NCI-H2196 treated with DMSO at 0.1 percent for 48 hours (cell line): ENCODE data around the gene GRIK5.

ENCODE experiments used
- DNase-seq: peaks from one replicate; lab custom pipeline; 2025; ENCODE audit not compliant: unreplicated experiment; lab: John Stamatoyannopoulos, UW

Gene GRIK5

GRCh38 chr19:42096255-42096837 lies 26.3 kb upstream of the GRIK5 start:
- DNase-seq, result no peak

DNA sequence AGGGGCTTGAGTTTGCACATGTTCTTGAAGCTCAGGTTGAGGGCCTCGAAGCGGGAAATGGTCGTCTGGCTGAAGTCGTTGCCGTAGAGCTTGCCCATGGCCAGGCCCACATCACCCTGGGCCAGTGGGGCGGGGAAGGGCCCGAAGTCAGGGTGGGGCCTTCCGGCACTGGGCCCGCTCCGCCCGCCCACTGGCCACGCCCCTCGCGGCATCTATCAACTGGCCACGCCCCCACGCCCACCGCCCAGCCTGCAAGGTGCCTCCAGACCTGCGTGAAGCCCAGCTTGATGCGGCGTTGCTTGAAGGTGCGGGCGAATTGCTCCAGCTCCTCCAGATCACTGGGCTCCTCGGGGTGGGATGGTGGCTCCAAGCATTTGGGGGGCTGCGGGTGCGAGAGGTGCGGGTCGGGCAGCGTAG lies 25.8 kb upstream of the GRIK5 start:
- no peak for DNase-seq

DNA sequence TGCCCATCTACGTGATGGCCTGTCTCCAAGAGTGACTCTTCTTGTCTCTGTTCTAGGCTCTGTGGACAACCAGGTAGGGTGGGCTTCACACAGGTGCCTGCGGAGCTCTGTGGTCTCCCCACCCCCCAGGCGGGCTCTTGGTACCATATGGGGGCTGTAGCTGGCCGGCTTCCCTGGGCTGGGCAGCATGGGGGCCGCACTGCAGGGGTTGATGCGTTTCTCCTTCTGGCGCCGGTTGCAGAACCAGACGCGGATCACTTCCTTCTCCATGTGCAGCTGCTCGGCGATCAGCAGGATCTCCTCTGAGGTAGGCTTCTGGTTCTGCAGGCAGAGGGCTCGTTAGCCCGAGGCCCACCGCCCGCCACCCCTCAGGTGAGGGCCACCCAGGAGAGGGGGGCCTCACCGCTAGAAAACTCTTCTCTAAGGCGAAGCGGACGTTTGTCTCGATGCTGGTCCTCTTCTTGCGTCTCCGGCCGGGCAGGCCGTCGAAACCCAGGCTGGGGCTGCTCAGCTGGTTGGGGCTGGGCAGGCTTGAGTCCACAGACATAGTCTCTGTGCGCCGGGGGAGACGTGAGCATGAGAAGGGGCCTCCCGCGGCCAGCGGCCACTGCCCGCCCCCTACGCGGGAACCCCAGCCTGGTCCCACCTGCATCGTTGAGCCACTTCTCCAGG lies 25.3 kb upstream of the GRIK5 start:
- DNase-seq, result no peak

DNA sequence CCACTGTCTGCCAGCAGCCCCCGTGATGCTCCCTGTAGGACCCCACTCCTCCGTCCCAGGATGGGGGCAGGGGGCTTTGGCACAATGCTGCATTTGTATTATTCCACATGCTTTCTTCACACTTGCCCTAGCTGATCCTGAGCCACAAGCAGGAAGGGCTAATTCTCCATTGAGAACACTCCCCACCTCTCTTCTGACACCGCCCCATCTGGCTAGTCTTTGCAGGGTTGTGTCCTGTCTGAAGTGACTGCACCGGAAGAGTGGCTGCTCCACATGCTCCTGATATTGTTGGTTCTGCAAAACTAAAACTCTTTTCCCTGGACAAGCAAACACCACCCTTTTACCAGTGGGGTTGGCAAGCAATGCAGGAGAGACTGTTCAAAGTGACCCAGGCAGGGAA lies 23.9 kb upstream of the GRIK5 start:
- DNase-seq, result no peak

DNA sequence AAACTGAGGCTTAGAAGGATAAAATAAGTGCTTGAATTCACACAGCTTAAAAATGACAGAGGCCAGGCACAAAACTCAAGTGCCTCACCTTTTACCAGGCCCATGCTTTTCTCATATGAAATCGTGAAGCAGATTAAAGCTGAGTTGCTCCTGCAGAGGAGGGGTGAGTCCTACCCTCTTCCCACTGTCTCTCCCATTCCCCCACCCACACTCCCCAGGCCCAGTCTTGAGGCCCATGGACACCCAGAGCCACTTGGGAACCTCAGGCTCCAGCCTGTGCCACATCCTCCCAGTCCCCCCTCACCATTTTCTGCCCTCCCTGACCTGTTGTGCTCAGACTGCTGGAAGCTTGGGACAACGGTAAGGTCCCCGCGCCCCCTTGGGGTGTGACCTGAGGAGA lies 23.5 kb upstream of the GRIK5 start:
- no peak for DNase-seq

GRCh38 chr19:42092350-42092749 lies 22.3 kb upstream of the GRIK5 start:
- peak; percentile 32 for DNase-seq

DNA sequence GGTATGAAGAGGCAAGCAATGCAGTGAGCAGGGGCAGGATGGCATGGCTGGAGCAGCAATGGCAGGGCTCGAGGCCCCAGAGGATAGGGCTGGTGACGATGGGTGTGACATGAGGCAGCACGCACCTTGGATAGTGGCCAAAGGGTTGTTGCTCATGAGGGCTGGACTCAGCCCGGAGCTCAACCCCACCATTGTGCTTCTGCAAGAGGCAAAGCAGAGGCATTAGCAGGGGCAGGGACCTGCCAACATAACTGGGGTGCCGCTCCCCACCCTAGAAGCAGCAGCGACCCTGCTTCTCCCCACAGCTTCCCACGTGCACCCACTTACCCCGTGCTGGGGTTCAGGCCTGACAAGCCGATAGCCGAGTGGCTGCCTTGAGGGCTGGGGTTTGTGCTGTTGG lies 21.7 kb upstream of the GRIK5 start:
- DNase-seq, result no peak

DNA sequence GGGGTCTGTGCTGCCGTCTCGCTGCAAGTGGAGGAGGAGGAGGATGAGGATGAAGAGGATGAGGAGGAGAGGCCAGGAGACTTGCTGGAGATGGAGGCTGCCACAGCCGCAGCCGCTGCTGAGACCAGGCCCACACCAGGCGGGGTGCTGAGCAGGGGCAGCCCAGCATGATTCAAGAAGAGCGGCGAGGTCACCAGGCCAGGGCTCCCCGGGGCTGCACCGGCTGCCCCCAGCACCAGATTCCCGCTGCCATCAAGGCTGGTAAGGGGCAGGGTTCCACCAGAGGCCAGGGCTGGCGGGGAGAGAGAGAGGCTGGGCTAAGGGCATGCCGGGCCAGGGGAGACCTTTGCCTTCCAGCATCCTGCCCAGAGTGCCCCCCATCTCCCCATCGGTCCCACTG lies 21.3 kb upstream of the GRIK5 start:
- DNase-seq, result no peak

GRCh38 chr19:42090672-42091071 lies 20.7 kb upstream of the GRIK5 start:
- DNase-seq, result no peak

GRCh38 chr19:42089772-42090171 lies 19.8 kb upstream of the GRIK5 start:
- no peak for DNase-seq

DNA sequence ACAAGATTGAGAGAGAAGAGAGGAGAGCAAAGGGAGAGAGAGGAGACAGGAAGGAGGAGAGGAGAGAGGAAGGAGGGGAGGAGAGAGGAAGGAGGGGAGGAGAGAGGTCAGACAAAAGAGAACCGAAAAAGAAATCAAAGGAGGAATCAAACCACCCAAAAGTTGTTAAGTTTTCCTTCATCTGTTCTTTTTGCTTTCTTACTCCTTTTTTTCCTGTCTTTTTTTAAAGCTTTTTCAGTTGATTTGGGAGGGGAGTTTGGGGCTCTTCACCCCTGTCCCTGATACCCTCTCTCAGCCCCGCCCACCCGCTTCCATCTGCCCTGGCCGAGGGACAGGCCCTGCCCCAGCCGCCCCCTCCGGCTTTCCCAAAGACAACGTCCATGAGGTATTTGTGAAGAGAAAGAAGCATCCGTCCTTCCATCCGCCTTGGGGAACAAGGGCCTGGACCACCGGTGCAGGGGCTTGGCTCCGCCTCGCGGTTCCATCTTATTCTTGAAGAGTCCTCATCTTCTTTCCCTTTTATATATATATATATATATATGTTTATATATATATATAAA lies 19.3 kb upstream of the GRIK5 start:
- DNase-seq, result no peak

- no peak for DNase-seq
Measured at GRCh38 chr19:42088471-42089190, 18.6 kb upstream of the GRIK5 start.

GRCh38 chr19:42086770-42087550 lies 17.0 kb upstream of the GRIK5 start:
- DNase-seq, result no peak

DNA sequence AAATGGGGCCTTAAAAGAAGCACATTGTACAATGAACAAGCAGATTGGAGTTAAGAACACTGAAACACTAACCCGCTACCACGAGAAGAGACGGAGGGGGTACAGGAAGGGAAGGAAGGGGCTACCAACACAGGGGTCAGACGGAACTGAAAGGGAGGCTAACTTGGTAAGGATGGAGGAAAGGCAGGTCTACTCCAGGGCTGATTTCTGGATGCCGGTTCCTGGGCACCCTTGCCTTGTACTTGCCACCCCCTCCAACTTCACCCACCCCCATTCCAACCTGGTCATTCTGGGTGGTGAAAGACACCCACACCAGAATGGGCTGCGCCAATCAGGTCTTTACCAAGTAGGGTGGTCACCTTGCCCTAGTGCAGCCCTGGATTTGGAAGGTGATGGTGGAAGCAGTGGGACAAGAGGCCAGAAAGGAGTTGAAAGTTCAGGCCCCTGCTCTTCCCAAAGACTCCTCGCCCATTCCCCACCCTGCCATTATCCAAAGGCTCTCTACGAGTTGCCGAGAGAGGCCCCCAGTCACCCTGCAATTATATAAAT lies 16.3 kb upstream of the GRIK5 start:
- DNase-seq, result no peak

DNA sequence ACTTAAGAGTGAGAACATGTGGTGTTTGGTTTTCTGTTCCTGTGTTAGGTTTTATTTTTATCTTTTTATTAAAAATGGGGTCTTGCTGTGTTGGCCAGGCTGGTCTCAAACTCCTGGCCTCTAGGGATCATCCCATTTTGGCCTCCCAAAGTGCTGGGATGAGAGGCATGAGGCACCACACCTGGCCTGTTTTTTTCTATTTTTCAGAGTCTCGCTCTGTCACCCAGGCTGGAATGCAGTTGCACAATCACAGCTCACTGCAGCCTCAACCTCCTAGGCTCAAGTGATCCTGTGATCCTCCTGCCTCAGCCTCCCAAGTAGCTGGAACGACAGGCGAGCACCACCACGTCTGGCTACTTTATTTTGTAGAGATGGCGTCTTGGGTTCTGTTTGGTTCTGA lies 13.5 kb upstream of the GRIK5 start:
- DNase-seq, result no peak

DNA sequence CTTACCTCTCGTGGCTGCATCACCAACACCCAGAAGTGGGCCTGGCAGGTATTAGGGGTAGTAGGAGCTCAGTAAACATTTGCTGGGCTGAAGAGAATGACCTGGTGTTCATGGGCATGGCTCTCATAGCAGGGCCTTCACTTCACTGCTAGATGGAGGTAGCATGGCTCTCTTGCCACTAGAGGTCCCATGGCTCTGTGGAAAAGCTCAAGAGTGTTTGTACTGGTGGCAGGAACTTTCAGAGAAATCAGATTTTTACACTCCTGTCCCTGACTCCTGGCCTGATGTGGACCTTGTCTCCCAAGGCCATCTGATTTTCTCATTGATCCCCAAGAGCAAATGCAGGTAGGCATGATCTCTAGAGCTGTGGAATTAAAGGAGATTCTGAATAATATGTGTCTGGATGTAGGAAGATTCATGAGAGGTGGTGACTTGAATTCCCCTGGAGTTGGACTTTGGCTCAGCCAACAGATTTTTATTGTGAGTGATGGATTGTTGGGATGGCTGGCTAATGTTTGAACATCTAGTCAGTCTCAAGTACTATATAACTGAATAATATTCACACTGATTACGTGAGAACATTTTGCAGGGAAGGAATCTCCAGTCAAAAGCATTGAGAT lies 11.7 kb upstream of the GRIK5 start:
- DNase-seq, result peak; percentile 16

GRCh38 chr19:42080764-42081375 lies 10.9 kb upstream of the GRIK5 start:
- no peak for DNase-seq

DNA sequence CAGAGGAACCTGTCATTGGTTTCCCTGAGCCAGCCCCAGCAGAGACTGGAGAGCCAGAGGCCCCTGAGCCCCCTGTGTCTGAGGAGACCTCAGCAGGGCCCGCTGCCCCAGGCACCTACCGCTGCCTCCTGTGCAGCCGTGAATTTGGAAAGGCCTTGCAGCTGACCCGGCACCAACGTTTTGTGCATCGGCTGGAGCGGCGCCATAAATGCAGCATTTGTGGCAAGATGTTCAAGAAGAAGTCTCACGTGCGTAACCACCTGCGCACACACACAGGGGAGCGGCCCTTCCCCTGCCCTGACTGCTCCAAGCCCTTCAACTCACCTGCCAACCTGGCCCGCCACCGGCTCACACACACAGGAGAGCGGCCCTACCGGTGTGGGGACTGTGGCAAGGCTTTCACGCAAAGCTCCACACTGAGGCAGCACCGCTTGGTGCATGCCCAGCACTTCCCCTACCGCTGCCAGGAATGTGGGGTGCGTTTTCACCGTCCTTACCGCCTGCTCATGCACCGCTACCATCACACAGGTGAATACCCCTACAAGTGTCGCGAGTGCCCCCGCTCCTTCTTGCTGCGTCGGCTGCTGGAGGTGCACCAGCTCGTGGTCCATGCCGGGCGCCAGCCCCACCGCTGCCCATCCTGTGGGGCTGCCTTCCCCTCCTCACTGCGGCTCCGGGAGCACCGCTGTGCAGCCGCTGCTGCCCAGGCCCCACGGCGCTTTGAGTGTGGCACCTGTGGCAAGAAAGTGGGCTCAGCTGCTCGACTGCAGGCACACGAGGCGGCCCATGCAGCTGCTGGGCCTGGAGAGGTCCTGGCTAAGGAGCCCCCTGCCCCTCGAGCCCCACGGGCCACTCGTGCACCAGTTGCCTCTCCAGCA lies 10.1 kb upstream of the GRIK5 start:
- DNase-seq, result no peak

GRCh38 chr19:42079276-42079669 lies 9.3 kb upstream of the GRIK5 start:
- DNase-seq, result no peak
